CD4-positive, alpha-beta T cell treated with Interleukin-6 at 100 ng/mL for 8 hours (primary cell): ENCODE data around the gene PERM1.
"Not testable (repeated sequence)": the region's sequence is repeated elsewhere in the genome, so short reads cannot be mapped to it uniquely, and the experiment has no call there.

Experiments used
- DNase-seq: peaks from one replicate; pipeline ENCODE4 v3.0.0-alpha.2; 2020; ENCODE audit warnings: mixed read lengths, low spot score

Gene PERM1

GRCh38 chr1:1014799-1015681 is 33.1 kb upstream of the PERM1 start:
- no peak for DNase-seq

DNA sequence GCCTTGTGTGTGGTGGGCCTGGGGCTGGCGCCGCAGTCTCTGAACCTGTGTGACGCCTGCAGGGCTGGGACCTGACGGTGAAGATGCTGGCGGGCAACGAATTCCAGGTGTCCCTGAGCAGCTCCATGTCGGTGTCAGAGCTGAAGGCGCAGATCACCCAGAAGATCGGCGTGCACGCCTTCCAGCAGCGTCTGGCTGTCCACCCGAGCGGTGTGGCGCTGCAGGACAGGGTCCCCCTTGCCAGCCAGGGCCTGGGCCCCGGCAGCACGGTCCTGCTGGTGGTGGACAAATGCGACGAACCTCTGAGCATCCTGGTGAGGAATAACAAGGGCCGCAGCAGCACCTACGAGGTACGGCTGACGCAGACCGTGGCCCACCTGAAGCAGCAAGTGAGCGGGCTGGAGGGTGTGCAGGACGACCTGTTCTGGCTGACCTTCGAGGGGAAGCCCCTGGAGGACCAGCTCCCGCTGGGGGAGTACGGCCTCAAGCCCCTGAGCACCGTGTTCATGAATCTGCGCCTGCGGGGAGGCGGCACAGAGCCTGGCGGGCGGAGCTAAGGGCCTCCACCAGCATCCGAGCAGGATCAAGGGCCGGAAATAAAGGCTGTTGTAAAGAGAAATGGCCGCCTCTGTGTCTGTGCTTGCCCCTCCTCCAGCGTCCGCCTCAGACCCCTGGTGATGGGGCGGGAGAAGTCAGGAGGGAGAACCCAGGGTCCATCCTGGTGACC is 32.2 kb upstream of the PERM1 start:
- DNase-seq: no peak

- DNase-seq: peak; percentile 89
These were observed 31.4 kb upstream of the PERM1 start, which contains the start of gene ISG15 for GRCh38 chr1:1013105-1013921. Gene ISG15 (plus strand): TSS chr1:1013497. CDS start chr1:1013574, 77 bp downstream.

- DNase-seq: not testable (repeated sequence)
These were observed 30.8 kb upstream of the PERM1 start for GRCh38 chr1:1012736-1013104.

DNA sequence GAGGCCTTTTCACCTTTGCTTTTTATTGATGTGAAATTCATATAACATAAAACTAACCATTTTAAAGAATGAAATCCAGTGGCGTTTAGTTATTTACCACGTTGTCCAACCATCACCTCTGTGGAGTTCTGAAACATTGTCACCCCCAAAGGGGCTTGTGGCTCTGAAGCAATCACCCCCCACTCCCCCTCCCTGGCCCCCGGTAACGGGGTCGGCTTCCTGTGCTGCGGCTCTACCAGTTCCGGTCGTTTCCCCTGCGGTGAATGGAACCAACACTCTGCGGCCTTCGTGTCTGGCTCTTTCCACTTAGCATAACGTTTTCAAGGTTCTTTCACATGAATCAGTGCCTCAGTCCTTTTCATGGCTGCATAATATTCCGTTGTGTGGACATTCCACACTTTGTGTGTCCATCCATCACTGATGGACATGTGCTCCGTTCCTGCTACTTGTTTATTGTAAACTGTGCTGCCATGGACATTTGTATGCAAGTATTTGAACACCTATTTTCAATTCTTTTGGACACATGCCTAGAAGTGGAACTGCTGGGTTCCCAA is 29.6 kb upstream of the PERM1 start:
- no peak for DNase-seq

DNA sequence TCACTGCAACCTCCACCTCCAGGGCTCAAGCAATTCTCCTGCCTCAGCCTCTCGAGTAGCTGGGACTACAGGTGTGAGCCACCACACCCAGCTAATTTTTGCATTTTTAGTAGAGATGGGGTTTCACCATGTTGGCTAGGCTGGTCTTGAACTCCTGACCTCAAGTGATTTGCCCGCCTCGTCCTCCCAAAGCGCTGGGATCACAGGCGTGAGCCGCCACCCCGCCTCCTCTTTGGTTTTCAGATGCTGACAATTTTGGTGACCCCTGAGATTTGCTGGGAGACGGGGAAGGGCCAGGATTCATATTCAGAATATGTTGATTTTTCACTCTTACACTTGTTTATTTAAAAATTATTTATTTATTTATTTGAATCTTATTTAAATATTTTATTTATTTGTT is 28.2 kb upstream of the PERM1 start:
- DNase-seq: not testable (repeated sequence)

DNA sequence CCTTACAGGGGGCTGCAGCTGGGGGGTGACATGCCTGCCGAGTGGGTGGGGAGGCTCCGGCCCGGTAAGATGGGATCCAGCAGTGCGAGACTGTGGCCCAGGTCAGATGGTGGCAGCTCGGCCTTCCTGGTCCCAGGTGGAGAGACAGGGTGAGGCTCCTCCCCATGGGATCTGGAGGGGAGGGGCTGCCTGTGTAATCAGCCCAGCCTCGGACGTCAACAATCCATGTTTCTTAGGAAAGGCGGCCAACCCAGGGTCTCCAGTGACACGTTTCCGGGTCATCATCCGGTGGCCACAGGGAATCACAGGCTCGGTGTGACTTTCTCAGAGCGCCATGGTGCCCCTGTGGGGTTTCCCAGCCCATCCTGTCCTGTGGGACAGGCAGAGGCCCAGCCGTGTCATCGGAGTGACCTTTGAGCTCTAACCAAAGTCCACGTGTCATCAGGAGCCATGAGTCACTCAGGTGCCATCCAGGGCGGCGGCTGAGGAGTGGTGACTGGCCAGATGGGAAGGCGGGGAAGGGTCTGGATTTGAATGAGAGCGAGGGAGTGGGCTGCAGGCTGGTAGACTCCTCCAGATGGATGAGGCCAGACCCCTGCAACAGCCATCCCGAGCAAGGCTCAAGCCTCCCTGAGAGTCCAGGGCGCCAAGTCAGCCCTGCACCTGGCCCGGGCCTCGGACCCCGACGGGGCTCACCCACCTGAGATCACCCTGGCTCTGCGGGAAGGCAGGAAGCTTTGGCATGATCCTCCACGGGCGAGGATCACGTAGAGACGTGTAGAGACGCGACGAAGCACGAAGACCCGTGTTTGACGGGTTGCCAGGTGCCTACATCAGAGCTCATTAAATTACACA is 24.6 kb upstream of the PERM1 start:
- DNase-seq: no peak

DNA sequence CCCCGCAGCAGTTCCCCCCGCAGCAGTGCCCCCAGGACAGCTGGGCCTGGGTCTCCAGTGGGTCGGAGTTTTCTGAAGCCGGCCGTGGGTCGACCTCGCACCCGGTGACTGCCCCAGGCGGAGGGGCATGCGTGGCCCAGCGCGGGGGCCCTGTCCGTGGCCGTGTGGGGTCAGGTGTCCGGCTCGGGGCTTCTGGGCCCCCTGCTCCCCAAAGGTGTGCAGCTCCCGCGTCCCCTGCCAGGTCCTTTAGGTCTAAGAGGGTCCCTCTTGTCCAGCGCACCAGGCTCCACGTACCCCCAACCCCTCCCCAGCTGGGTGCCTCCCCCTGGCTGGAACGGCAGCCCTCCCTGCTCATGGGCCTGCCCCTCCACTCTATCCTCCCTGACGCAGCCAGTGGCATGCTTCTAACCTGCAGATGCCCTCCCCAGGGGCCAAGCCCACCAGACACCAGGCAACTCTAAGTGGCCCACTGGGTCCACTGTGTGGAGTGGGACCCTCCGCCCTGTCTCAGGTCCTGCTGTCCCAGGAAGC is 23.9 kb upstream of the PERM1 start:
- no peak for DNase-seq

DNA sequence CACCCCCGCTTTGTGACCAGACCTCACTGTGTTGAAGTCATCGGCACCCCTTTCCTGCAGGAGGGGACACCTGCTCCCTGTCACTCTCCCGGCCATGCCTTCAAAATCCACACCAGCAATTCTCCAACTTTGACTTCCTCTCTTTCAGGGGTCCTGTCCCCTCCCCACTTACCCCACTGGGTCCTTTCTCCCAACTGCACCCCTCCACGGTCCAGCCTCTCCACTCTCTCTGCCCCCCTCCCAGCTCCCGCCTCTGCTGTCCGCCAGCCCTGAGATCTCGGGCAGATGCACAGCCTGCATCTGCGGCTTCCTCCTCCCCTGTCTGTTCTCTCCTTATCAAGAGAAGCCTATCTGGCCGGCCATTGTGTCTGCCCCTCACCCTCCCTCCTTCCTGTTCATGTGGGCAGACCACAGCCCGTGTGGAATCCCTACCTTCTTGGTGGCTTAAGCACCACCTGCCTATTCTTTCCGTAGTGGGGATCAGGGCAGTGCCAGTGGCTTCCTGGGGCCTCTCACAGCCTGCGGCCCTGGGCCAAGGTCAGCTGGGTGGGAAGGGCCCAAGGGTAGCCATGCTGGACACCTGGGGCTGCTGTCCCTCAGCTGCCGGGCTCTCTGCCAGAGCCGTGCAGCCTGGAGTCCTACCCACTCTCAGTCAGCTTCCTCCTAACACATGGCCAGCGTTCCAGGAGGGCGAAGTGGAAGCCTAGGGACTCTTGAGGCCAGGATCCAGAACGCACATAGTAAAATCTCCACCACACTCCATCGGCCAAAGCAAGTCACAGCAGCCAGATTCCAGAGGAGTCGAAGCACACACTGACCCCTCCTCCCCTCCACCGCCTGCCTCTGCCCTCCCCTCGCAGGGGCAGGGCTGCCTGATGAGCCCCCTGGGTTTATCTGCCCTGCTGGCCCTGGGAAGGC is 23.1 kb upstream of the PERM1 start:
- DNase-seq: no peak

DNA sequence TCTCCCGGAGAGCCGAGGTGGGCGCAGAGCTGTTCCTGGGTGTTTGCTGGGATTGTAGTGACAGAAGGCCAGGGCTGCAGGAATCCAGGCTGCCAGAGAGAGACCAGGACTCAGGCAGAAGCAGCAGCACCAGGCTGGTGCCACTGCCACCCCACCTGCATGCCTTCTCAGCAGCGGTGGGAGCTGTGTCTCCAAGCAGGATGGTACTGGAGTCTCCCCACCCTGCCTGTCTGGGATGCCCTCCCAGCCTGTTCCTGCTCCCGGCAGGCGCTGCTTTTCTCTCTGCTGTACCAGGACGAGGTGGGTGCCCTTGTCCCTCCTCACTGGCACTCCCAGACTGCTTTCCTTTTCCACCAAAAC is 22.5 kb upstream of the PERM1 start:
- no peak for DNase-seq

GRCh38 chr1:1003618-1004419 is 21.9 kb upstream of the PERM1 start:
- DNase-seq: no peak

DNA sequence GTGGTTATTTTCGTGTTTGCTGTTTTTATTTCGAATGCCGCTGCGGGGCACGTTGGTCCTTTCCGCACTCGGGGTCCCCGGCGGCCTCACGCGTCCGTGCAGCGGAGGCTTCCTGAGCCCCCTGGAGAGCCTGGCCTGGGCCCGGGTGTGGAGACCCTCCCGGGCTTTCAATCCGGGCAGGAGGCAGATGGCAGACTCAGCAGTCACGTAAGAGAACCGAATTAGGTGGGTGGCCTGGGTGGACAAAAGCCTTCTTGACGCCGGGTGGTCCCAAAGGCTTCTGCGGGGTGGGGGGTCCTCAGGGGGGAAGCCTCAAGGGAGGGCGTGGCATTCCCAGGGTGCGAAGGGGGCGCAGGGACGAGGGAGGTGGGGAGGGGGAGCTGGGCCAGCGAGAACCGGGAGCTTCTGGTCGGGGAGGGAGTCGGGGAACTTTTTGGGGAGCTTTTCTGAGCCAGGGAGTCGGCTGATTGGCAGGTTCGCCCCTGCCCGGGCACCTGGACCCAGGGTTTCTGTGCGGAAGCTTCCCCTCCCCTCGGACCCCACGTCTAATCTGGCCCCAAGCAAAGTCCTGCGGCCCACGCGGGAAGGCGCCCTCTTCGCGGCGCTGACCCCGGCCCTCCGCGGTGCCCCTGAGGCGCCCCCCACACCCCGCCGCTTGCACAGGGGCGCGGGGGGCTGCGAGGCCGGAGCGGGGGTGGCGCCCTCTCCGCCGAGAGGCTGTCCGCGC is 19.3 kb upstream of the PERM1 start:
- DNase-seq: no peak

- DNase-seq: peak; percentile 40
These were observed 18.6 kb upstream of the PERM1 start for GRCh38 chr1:1000357-1001056.

- no peak for DNase-seq
These were observed 17.9 kb upstream of the PERM1 start, which contains the start of gene HES4 for GRCh38 chr1:999725-1000356. Gene HES4 (minus strand): TSS chr1:1000097. CDS start chr1:999973, 124 bp downstream.

DNA sequence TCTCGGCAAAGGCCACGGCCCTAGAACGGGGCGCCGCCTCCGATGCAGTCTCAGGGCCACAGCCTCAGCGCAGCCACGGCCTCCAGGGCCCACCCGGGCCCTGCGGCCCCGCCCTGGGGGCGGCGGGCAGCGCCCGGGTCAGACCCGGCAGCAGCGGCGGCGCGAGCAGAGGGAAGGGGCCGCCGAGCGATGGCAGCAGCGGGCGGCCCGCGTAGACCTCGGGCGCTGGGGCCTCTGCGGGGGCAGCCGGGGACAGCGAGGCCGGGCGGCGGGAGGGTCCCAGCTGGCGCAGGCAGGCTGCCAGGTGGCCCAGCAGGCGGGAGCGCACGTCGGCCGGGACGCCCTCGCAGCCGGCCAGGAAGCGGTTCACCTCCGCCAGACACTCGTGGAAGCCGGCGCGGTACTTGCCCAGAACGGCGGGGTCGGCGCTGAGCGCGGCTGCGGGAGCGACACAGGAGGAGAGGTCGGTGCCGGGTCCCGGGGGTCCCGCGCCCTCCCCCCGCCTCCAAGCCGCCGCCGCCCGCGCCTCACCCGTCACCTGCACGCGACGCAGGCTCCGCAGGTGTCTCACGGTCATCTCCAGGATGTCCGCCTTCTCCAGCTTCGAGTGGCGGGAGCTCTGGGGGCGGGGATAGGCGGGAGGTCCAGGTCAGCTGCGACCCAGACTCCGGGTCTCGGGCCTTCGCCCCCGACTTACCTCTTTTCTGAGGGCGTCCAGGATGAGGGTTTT is 17.3 kb upstream of the PERM1 start:
- DNase-seq: no peak

GRCh38 chr1:998745-998994 is 16.8 kb upstream of the PERM1 start:
- no peak for DNase-seq
